LNCAP (cell line): Measurements from ENCODE around the gene PRPS1.

Experiments used
- TF ChIP-seq, protein P1 (sequence below): fragments of 450-650 bp; IDR thresholded peaks from 2 replicates; pipeline ENCODE4 v1.5.1; 2017; ENCODE audit warnings: mild to moderate bottlenecking

Gene PRPS1

DNA sequence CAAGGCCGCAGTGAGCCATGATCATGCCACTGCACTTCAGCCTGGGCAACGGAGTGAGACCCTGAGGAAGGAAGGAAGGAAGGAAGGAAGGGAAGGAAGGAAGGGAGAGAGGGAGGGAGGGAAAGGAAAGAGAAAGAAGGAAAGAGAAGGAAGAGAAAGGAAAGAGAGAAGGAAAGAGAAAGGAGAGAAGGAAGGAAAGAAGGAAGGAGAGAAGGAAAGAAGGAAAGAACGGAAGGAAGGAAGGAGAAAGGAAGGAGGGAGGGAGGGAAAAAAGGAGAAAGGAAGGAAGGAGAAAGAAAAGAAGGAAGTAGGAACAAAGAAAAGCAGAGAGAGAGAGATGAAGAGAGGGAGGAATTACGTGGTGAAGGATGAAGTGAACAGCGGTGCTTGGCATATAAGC, 30.4 kb downstream of the PRPS1 start:
- TF ChIP-seq, protein P1, sequence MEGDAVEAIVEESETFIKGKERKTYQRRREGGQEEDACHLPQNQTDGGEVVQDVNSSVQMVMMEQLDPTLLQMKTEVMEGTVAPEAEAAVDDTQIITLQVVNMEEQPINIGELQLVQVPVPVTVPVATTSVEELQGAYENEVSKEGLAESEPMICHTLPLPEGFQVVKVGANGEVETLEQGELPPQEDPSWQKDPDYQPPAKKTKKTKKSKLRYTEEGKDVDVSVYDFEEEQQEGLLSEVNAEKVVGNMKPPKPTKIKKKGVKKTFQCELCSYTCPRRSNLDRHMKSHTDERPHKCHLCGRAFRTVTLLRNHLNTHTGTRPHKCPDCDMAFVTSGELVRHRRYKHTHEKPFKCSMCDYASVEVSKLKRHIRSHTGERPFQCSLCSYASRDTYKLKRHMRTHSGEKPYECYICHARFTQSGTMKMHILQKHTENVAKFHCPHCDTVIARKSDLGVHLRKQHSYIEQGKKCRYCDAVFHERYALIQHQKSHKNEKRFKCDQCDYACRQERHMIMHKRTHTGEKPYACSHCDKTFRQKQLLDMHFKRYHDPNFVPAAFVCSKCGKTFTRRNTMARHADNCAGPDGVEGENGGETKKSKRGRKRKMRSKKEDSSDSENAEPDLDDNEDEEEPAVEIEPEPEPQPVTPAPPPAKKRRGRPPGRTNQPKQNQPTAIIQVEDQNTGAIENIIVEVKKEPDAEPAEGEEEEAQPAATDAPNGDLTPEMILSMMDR = no peak

DNA sequence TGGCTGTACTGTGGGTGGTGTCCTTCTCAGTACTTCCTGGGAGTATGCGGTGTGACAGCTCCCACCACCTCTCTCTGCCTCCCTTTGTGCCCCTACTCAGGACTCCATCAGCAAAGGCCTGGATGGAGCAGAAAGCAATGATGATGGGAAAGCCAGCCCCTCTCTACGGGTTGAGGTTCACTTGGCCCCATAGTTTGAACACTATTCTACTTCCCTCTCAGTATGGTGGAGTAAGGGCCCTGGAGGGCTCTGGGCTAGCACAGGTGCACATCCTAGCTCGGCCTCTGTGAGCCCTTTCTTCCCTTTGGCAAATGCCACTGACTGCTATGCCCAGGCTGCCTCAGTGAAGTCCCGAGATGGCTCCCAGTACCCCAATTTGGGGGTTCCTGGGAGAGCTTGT, 31.0 kb downstream of the PRPS1 start:
- TF ChIP-seq, protein P1 = no peak

GRCh38 chrX:107659768-107660167, 31.5 kb downstream of the PRPS1 start:
- TF ChIP-seq, protein P1 = peak; percentile 59

- TF ChIP-seq, protein P1 = no peak
Measured at GRCh38 chrX:107662145-107662544, 33.8 kb downstream of the PRPS1 start.

DNA sequence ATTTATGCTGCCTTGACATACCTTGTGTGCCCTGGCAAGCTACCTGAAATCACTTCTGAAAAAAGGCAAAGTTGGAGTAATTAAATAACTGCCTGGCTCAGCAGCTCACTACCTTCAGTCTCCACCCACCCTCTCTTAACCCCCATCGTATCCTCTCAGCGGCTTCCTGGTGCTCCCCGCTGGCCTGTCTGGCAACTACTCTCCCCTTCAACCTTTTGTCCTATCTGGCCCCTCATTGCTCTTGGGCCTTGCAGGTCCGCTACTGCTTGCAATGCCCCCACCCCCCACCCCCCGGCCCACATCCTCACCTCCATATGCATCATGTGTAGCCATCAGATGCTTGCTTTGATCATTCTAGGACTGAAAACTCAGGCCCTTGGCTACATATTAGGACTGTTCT, 34.5 kb downstream of the PRPS1 start:
- TF ChIP-seq, protein P1 = no peak

DNA sequence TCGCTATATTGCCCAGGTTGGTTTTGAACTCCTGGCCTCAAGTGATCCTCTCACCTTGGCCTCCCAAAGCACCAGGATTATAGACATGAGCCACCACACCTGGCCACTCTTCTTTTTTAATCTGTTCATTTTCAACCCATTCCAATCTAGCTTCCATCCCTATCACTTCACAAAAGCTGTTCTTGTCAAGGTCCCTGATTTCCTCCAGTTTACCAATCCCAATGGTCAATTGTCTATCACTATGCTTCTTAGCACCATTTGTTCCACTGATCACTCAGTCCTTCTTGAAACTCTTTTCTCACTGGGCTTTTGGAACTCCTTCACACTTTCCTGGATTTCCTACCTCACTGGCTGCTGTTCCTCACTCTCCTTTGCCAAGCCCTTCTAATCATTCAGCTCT, 38.6 kb downstream of the PRPS1 start:
- TF ChIP-seq, protein P1 = no peak

- TF ChIP-seq, protein P1 = no peak
Measured at GRCh38 chrX:107667426-107667825, 39.1 kb downstream of the PRPS1 start.

DNA sequence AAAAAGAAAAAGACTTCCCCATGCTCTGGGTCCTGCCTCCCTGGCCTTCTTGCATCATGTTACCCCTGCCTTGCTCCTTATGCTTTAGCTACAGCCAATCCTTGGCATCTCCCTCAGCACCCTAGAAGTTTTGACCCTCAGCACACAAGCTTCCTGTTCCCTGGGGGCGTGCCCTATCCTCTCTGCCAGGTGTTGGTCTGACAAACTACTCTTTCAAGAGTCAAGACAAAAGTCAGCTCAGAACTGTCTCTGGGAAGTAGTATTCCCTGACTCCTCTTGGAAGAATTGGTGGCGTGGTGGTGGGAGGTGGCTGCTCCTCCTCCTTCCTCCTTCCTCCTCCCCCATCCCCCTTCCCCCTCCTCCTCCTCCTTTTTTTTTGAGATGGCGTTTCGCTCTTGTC, 41.0 kb downstream of the PRPS1 start:
- TF ChIP-seq, protein P1 = no peak
